GM06990 (cell line): ENCODE results near the gene EIF4G1.

Source experiments
- DNase-seq: peaks from one replicate; pipeline ENCODE4 v3.0.0-alpha.2; 2011; ENCODE audit not compliant: insufficient read length; ENCODE audit errors: extremely low read depth
- H3K27me3 ChIP-seq: replicated peaks from 2 replicates; pipeline ENCODE4 v1.6.0; 2011; ENCODE audit warnings: low read length; ENCODE audit not compliant: control insufficient read depth, insufficient read depth
- H3K36me3 ChIP-seq: 2 replicates; pipeline ENCODE4 v1.5.1; 2011; ENCODE audit warnings: low read length; ENCODE audit not compliant: control insufficient read depth, insufficient read depth
- H3K4me3 ChIP-seq: replicated peaks from 2 replicates; pipeline ENCODE4 v1.5.1; 2011; ENCODE audit warnings: low read depth, mild to moderate bottlenecking, control low read depth, low read length
- CTCF ChIP-seq: IDR thresholded peaks from 2 replicates; pipeline ENCODE4 v1.5.1; 2011; ENCODE audit warnings: low read length, control low read depth, mild to moderate bottlenecking, inconsistent platforms; ENCODE audit not compliant: insufficient read depth, poor library complexity, severe bottlenecking

Gene EIF4G1

GRCh38 chr3:184381261-184382224 is 67.1 kb downstream of the EIF4G1 start:
- Histone ChIP-seq H3K36me3 (no peaks in the 10 kb centered on the region), H3K27me3 (peaks cover 3% of the 10 kb centered on the region), H3K4me3 (no peak overlapping the region)
- TF ChIP-seq CTCF = no peak
- no peak for DNase-seq

- TF ChIP-seq CTCF = no peak
- no peaks in the 10 kb centered on the region for H3K36me3 ChIP-seq
- H3K4me3 ChIP-seq = no peak overlapping the region
- DNase-seq = no peak
- H3K27me3 ChIP-seq = peaks cover 3% of the 10 kb centered on the region
These were observed 68.1 kb downstream of the EIF4G1 start for GRCh38 chr3:184382326-184383032.

- Histone ChIP-seq H3K4me3 (no peak overlapping the region), H3K36me3 (no peaks in the 10 kb centered on the region), H3K27me3 (peaks cover 3% of the 10 kb centered on the region)
- no peak for TF ChIP-seq CTCF
- DNase-seq = no peak
These were observed 68.8 kb downstream of the EIF4G1 start for GRCh38 chr3:184383033-184383740.

- no peak for DNase-seq
- no peak for TF ChIP-seq CTCF
These were observed 69.9 kb downstream of the EIF4G1 start for GRCh38 chr3:184384342-184384741.

More at GRCh38 chr3:184384342-184384741, 69.9 kb downstream of the EIF4G1 start:
- Histone ChIP-seq H3K27me3 (peaks cover 3% of the 10 kb centered on the region), H3K36me3 (no peaks in the 10 kb centered on the region), H3K4me3 (no peak overlapping the region)
